ENCODE data around the gene STAG3. TPM values are rescaled to one million over a fixed set of nuclear protein-coding genes. Genes with fewer than 3 reads are reported as not detected.

Gene STAG3
- total and polyA plus RNA-seq, 2 of the 4 experiments (the other 2 are of a cell fraction): 0.36 to 0.65 TPM

DNA sequence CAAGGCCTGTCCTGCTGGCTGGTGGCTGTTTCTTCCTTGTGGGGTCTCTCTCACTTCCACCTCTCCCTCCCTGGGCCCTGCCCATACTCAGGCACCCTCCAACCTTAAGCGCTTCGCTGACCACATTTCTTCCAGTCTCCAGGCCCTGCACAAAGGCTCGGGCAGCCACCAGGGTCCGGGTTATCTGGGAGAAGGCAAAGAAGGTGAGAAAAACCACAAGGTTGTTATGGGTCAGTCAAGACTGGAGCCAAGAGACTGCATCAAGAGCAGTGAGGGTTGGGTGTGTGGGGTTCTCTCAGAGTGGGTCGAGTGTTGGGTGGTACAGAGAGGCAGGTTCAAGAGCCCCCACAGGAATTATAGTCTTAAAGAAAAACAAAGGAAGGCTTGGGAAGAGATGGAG lies 3.1 kb upstream of the STAG3 start:
- no peak overlapping the region for H2BK20ac ChIP-seq (ENCODE audit: low read depth, low read length)
- H3K4me2 ChIP-seq (ENCODE audit: low read depth, low read length): no peak overlapping the region
- ATAC-seq (ENCODE audit: low read depth) (no peak), DNase-seq (no peak)
- H3K9me3 ChIP-seq (ENCODE audit: control insufficient read depth, insufficient read depth, low read length): no peaks in the 10 kb centered on the region
- no peaks in the 10 kb centered on the region for H3K27me3 ChIP-seq (ENCODE audit: control insufficient read depth, insufficient read depth, low read length)
- H3K79me1 ChIP-seq (ENCODE audit: low read depth in 1 of 2, low read length in 2 of 2): peaks cover 16 to 22% of the 10 kb centered on the region in 2 experiments
- H4K91ac ChIP-seq (ENCODE audit: insufficient read depth, low read depth, low read length): no peak overlapping the region
- no peak overlapping the region for H2BK15ac ChIP-seq (ENCODE audit: low read depth, low read length)
- no peak overlapping the region for H3K9ac ChIP-seq (ENCODE audit: low read depth, low read length)
- BruUV-seq (replicated peaks): no TSS peak
- H2BK5ac ChIP-seq (ENCODE audit: low read depth, low read length, poor library complexity, severe bottlenecking): no peak overlapping the region
- intact Hi-C loops (cut with micrococcal nuclease) (no loop called here), in situ Hi-C loops (cut with MboI; ENCODE audit: low sequenced_read_pairs) (no loop called here), dilution Hi-C loops (cut with HindIII; ENCODE audit: low sequenced_read_pairs, unreplicated experiment) (no loop called here)
- H4K20me1 ChIP-seq (ENCODE audit: insufficient read depth, low read length): no peaks in the 10 kb centered on the region
- H3K14ac ChIP-seq (replicated peaks; ENCODE audit: low read depth, low read length): no peak overlapping the region
- H4K8ac ChIP-seq (ENCODE audit: low read depth in 2 of 2, low read length in 2 of 2): no peak overlapping the region
- no peak overlapping the region for H4K5ac ChIP-seq (ENCODE audit: low read depth, low read length)
- no peak overlapping the region for H2BK120ac ChIP-seq (ENCODE audit: low read depth, low read length)
- no peak overlapping the region for H3K18ac ChIP-seq (ENCODE audit: low read depth, low read length)
- H3K56ac ChIP-seq (ENCODE audit: extremely low read depth, insufficient read depth, low read length): no peak overlapping the region
- no peak overlapping the region for H3K4ac ChIP-seq (ENCODE audit: low read depth, low read length)
- CTCF ChIA-PET: no interaction called here
- no peak overlapping the region for H2AFZ ChIP-seq (replicated peaks; ENCODE audit: low read length, poor library complexity)
- WGBS, 2 experiments (ENCODE audit: extremely low coverage in 2 of 2, insufficient read length in 1 of 2): 83% methylated on average over 1 of the region's 5 CpGs; no CpG with 5 or more reads in 1 of the 2 experiments
- H2AK9ac ChIP-seq (replicated peaks; ENCODE audit: low read depth, low read length, poor library complexity): no peak overlapping the region
- TF ChIP-seq CHD1 (IDR thresholded peaks at IDR 0.05; ENCODE audit: low read depth, low read length) (no peak), NFE2L2 (IDR thresholded peaks at IDR 0.05; ENCODE audit: low read depth, low read length) (no peak), RAD21 (IDR thresholded peaks at IDR 0.05; ENCODE audit: low read length) (no peak)
- peaks cover 5% of the 10 kb centered on the region for H3K4me1 ChIP-seq (ENCODE audit: control insufficient read depth, insufficient read depth, low read length)
- no peaks in the 10 kb centered on the region for H3K9me1 ChIP-seq (ENCODE audit: insufficient read depth, low read length)
- no peak overlapping the region for H3K27ac ChIP-seq (ENCODE audit: insufficient read depth, low read length)
- H3K36me3 ChIP-seq (ENCODE audit: control insufficient read depth, insufficient read depth, low read length): peaks cover 13% of the 10 kb centered on the region
- H3K4me3 ChIP-seq (ENCODE audit: insufficient read depth, low read depth, low read length): no peak overlapping the region
- no peak overlapping the region for H2AK5ac ChIP-seq (ENCODE audit: low read depth, low read length)
- POLR2A ChIA-PET (ENCODE audit: unreplicated experiment): no interaction called here
- H3K23ac ChIP-seq (ENCODE audit: low read depth, low read length): no peak overlapping the region

Data from IMR-90 (cell line).